HFFc6 (cell line): ENCODE measurements around the gene EYA4. TPM values are rescaled to one million over a fixed set of nuclear protein-coding genes. Genes with fewer than 3 reads are reported as not detected.

Source experiments
- DNase-seq: peaks from one replicate; pipeline ENCODE4 v3.0.0-alpha.2; 2018
- H3K27ac Mint-ChIP-seq: 2 replicates; pipeline ENCODE4 v1.8.0; 2020; ENCODE audit warnings: mild to moderate bottlenecking, mixed read lengths
- H3K27me3 Mint-ChIP-seq: 2 replicates; pipeline ENCODE4 v1.8.0; 2021; ENCODE audit warnings: mild to moderate bottlenecking, moderate library complexity, mixed read lengths; ENCODE audit not compliant: insufficient read depth
- H3K36me3 Mint-ChIP-seq: 2 replicates; pipeline ENCODE4 v1.8.0; 2021; ENCODE audit warnings: low read depth, mixed read lengths
- H3K4me1 Mint-ChIP-seq: 2 replicates; pipeline ENCODE4 v1.8.0; 2020; ENCODE audit warnings: low read depth, mixed read lengths
- H3K4me3 Mint-ChIP-seq: 2 replicates; pipeline ENCODE4 v1.8.0; 2020; ENCODE audit warnings: mild to moderate bottlenecking, moderate library complexity, mixed read lengths
- H3K9me3 Mint-ChIP-seq: 2 replicates; pipeline ENCODE4 v1.8.0; 2020; ENCODE audit warnings: mild to moderate bottlenecking, mixed read lengths
- CTCF ChIP-seq: fragments of 200-600 bp; sonication (generic); IDR thresholded peaks from 2 replicates; pipeline ENCODE4 v1.5.0; 2021; ENCODE audit warnings: antibody characterized with exemption, mild to moderate bottlenecking
- total RNA-seq, 6 experiments: library from RNA; stranded (reverse); fragmentation: NEBNext Ultra II Directional; extraction: Animal tissue kit (Norgen Biotek cat#: 25700); gene quantifications; 2 replicates in 1 of 6; 3 replicates in 5 of 6; pipeline ENCODE4 v1.2.3, GENCODE V29; 2021

The EYA4 gene
- total RNA-seq, 6 experiments from 2014 or later: not detected

GRCh38 chr6:133203344-133203697 lies 37.8 kb upstream of the EYA4 start:
- Mint-ChIP-seq H3K36me3 (no peaks in the 10 kb centered on the region), H3K4me3 (no peak overlapping the region), H3K4me1 (no peaks in the 10 kb centered on the region), H3K9me3 (peaks cover 16% of the 10 kb centered on the region), H3K27ac (no peak overlapping the region), H3K27me3 (peaks cover 3% of the 10 kb centered on the region; the same call in 1 of the 2 replicates)
- no peak for DNase-seq
- TF ChIP-seq CTCF: no peak

- Mint-ChIP-seq H3K27me3 (peaks cover 3% of the 10 kb centered on the region; the same call in 1 of the 2 replicates), H3K36me3 (no peaks in the 10 kb centered on the region), H3K4me3 (no peak overlapping the region), H3K27ac (no peak overlapping the region), H3K9me3 (peaks cover 11% of the 10 kb centered on the region), H3K4me1 (no peaks in the 10 kb centered on the region)
- DNase-seq: no peak
- no peak for TF ChIP-seq CTCF
Measured at GRCh38 chr6:133205304-133205703, 35.9 kb upstream of the EYA4 start.

DNA sequence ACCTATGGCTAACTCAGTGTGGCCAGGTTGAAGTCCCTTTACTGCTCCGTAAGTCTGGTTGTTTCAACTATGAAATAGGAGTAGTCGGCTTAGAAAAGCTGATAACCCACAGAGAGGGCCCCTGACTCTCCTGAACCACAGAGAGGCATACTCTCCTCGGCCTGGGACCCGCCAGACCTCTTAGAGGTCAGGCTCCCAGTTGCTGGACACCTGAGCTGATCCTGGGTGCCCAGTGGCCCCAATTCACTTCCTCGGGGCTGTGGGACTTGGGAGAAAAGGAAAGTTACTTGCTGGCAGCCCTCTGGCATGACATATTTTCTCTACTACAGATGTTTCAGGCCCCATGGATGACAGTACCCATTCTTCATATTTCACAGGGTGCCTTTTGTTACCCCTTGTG lies 34.2 kb upstream of the EYA4 start:
- Mint-ChIP-seq H3K4me3 (no peak overlapping the region), H3K4me1 (no peaks in the 10 kb centered on the region), H3K9me3 (peaks cover 6% of the 10 kb centered on the region), H3K36me3 (no peaks in the 10 kb centered on the region), H3K27ac (no peak overlapping the region), H3K27me3 (peaks cover 3% of the 10 kb centered on the region; the same call in 1 of the 2 replicates)
- no peak for DNase-seq
- TF ChIP-seq CTCF: no peak

DNA sequence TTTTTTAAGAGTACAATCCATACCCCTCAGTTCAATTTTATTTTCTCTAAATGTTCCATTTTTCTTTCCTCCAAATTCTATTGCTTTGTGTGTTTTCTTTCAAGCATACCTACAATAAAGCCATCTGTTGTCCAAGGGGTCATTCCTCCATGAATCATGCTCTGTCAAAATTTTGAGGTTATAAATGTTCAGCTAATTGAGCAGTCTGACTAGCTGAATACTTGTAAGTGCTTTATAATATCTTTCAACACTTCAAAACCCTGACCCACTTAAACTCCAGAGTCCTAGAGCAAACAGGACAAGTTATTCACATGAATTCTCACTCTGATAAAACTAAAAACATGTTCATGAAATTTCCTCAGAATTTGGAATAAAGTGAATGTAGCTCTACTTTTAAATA lies 33.4 kb upstream of the EYA4 start:
- Mint-ChIP-seq H3K27ac (no peak overlapping the region), H3K9me3 (peaks cover 6% of the 10 kb centered on the region), H3K4me3 (no peak overlapping the region), H3K36me3 (no peaks in the 10 kb centered on the region), H3K27me3 (peaks cover 3% of the 10 kb centered on the region; the same call in 1 of the 2 replicates), H3K4me1 (no peaks in the 10 kb centered on the region)
- no peak for TF ChIP-seq CTCF
- DNase-seq: no peak

DNA sequence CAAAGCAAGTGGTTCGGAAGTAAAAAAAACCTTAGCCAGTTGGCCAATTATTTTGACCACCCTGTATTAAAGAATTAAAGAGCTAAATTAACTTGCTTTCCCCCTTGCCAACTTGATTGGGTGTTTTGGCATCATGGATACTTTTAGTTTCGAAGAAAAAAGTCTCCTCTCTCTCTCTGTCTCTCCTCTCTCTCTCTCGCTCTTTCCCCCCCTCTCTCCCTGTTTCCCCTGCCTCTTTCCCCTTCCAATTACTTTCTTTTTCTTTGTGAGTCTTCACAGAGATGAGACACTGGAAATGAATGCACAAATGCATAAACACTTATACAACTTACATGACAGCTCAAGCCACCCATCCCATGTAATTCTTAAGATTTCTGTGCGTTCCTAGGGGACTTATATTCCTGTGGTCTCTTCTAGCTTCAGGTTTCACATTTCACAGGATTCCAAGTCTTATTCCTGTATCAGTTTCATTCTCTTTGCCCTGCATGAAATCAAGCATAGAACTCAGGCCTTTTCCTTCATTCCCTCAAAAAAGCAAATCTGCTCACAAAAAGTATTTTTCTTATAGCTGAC lies 32.9 kb upstream of the EYA4 start:
- Mint-ChIP-seq H3K4me1 (no peaks in the 10 kb centered on the region), H3K9me3 (peaks cover 6% of the 10 kb centered on the region), H3K27me3 (peaks cover 3% of the 10 kb centered on the region; the same call in 1 of the 2 replicates), H3K4me3 (no peak overlapping the region), H3K27ac (no peak overlapping the region), H3K36me3 (no peaks in the 10 kb centered on the region)
- DNase-seq: no peak
- no peak for TF ChIP-seq CTCF

DNA sequence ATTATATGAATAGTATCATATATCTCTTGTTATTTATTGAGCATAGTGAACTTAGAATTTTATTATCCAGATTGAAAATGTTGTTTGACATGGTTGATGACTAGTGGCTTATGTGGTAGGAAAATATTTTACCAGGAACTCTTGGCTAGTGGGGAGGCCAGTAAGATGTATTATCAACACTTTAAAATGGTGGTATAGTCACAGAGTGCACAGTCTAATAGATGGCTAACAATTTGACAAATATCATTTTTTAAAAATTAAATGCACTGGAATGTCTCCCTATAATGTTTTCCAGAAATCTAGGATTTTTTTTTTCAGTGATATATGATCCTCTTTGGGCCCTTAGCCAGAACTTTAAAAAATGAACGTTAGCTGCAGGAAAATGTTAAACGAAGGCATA lies 26.9 kb upstream of the EYA4 start:
- H3K9me3 Mint-ChIP-seq: peaks cover 7% of the 10 kb centered on the region
- H3K27me3 Mint-ChIP-seq: no peaks in the 10 kb centered on the region
- no peak overlapping the region for H3K4me3 Mint-ChIP-seq
- H3K4me1 Mint-ChIP-seq: no peaks in the 10 kb centered on the region
- H3K27ac Mint-ChIP-seq: no peak overlapping the region
- no peak for DNase-seq
- no peak for TF ChIP-seq CTCF
- H3K36me3 Mint-ChIP-seq: no peaks in the 10 kb centered on the region
